Trophoblast cell (in vitro differentiated cells and primary cell): ENCODE results near the gene PDGFD.

ENCODE experiments used
- DNase-seq, 2 donors: peaks; one replicate each; pipeline ENCODE4 v3.0.0-alpha.2; 2016
- H2AFZ ChIP-seq: 2 replicates; pipeline ENCODE4 v1.6.1; 2013; ENCODE audit warnings: low read length, moderate library complexity, mild to moderate bottlenecking; ENCODE audit not compliant: insufficient read depth, poor library complexity
- H2AK5ac ChIP-seq: 2 replicates; pipeline ENCODE4 v1.6.1; 2013; ENCODE audit warnings: mild to moderate bottlenecking, low read length
- H2BK120ac ChIP-seq: 2 replicates; pipeline ENCODE4 v1.6.1; 2013; ENCODE audit warnings: low read length, mild to moderate bottlenecking, moderate library complexity; ENCODE audit not compliant: insufficient read depth, poor library complexity
- H2BK12ac ChIP-seq: 2 replicates; pipeline ENCODE4 v1.6.1; 2013; ENCODE audit warnings: mild to moderate bottlenecking, low read length, moderate library complexity
- H2BK5ac ChIP-seq: 2 replicates; pipeline ENCODE4 v1.6.1; 2013; ENCODE audit warnings: low read length, low read depth, moderate library complexity, mild to moderate bottlenecking; ENCODE audit not compliant: poor library complexity
- H3K14ac ChIP-seq: 2 replicates; pipeline ENCODE4 v1.6.1; 2013; ENCODE audit warnings: mild to moderate bottlenecking, low read length
- H3K18ac ChIP-seq: 2 replicates; pipeline ENCODE4 v1.6.1; 2013; ENCODE audit warnings: mild to moderate bottlenecking, low read length
- H3K23ac ChIP-seq: 2 replicates; pipeline ENCODE4 v1.6.1; 2013; ENCODE audit warnings: low read length
- H3K27ac ChIP-seq: 2 replicates; pipeline ENCODE4 v1.5.1; 2013; ENCODE audit warnings: low read depth, mild to moderate bottlenecking, inconsistent platforms, low read length, moderate library complexity
- H3K27me3 ChIP-seq: 2 replicates; pipeline ENCODE4 v1.6.1; 2013; ENCODE audit warnings: inconsistent platforms, mild to moderate bottlenecking, low read length, moderate library complexity; ENCODE audit not compliant: insufficient read depth
- H3K36me3 ChIP-seq, 2 experiments: 1 replicate in 1 of 2; 2 replicates in 1 of 2; pipeline ENCODE4 v1.6.1; 2013; ENCODE audit warnings: low read length in 2 of 2, mild to moderate bottlenecking in 2 of 2, moderate library complexity in 1 of 2; ENCODE audit not compliant: insufficient read depth in 2 of 2, control insufficient read depth in 1 of 2
- H3K4ac ChIP-seq: 2 replicates; pipeline ENCODE4 v1.6.1; 2013; ENCODE audit warnings: low read depth, mild to moderate bottlenecking, low read length, moderate library complexity
- H3K4me1 ChIP-seq, 2 experiments: 1 replicate in 1 of 2; 2 replicates in 1 of 2; pipeline ENCODE4 v1.6.1; 2013; ENCODE audit warnings: low read length in 2 of 2, mild to moderate bottlenecking in 2 of 2, moderate library complexity in 1 of 2; ENCODE audit not compliant: insufficient read depth in 2 of 2, control insufficient read depth in 1 of 2
- H3K4me2 ChIP-seq: 2 replicates; pipeline ENCODE4 v1.6.1; 2013; ENCODE audit warnings: inconsistent platforms, mild to moderate bottlenecking, low read length, moderate library complexity
- H3K4me3 ChIP-seq: 2 replicates; pipeline ENCODE4 v1.5.1; 2013; ENCODE audit warnings: mild to moderate bottlenecking, low read depth, low read length, inconsistent platforms
- H3K79me1 ChIP-seq: one replicate; pipeline ENCODE4 v1.6.1; 2013; ENCODE audit warnings: low read length
- H3K79me2 ChIP-seq: 2 replicates; pipeline ENCODE4 v1.6.1; 2013; ENCODE audit warnings: low read length, mild to moderate bottlenecking; ENCODE audit not compliant: control insufficient read depth, insufficient read depth, poor library complexity
- H3K9ac ChIP-seq: 2 replicates; pipeline ENCODE4 v1.6.1; 2013; ENCODE audit warnings: mild to moderate bottlenecking, low read length
- H3K9me3 ChIP-seq: 2 replicates; pipeline ENCODE4 v1.6.1; 2013; ENCODE audit warnings: low read depth, mild to moderate bottlenecking, control low read depth, inconsistent platforms, low read length; ENCODE audit not compliant: insufficient read depth
- H4K12ac ChIP-seq: 2 replicates; pipeline ENCODE4 v1.6.1; 2013; ENCODE audit warnings: low read depth, mild to moderate bottlenecking, low read length, moderate library complexity
- H4K8ac ChIP-seq: 2 replicates; pipeline ENCODE4 v1.6.1; 2013; ENCODE audit warnings: low read depth, mild to moderate bottlenecking, low read length, moderate library complexity
- H4K91ac ChIP-seq: one replicate; pipeline ENCODE4 v1.6.1; 2013; ENCODE audit warnings: low read depth, mild to moderate bottlenecking, low read length, moderate library complexity
- WGBS: extraction: QIAGEN DNeasy Blood & Tissue Kit; methylation state at CpG from one replicate; pipeline ENCODE4 v1.1.7; 2013; ENCODE audit warnings: missing lambda C conversion rate; ENCODE audit not compliant: insufficient read length, insufficient coverage; ENCODE audit errors: extremely low coverage; 5-methylcytosine and 5-hydroxymethylcytosine counted together

Gene PDGFD

DNA sequence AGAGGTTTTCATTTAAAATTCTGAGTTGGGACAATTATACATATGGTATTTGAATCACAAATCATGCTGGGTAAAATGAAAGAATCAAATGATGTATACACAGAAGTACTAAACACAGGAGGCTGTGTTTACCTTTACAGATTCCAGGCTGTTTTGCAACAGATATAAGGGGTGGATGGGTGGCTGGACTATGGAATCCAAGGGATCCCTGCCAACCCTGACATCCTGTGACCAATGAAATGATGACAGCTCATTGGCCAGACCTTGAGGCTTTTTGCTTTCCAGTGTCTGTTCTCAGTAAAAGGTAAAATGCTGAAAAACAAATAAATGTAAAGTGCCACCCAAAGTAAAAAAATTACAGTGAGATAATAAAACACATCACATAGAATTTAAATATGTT, 130.8 kb downstream of the PDGFD start:
- Histone ChIP-seq H3K23ac (no peak overlapping the region), H3K14ac (no peak overlapping the region), H3K79me2 (no peaks in the 10 kb centered on the region), H3K27ac (no peak overlapping the region), H2AK5ac (no peak overlapping the region), H3K4me2 (no peak overlapping the region), H4K8ac (no peak overlapping the region), H3K27me3 (no peaks in the 10 kb centered on the region), H3K36me3 (no peaks in the 10 kb centered on the region), H2BK120ac (no peak overlapping the region), H2BK12ac (no peak overlapping the region), H3K79me1 (no peaks in the 10 kb centered on the region), H4K12ac (no peak overlapping the region), H3K18ac (no peak overlapping the region), H4K91ac (no peak overlapping the region), H3K4me3 (no peak overlapping the region), H2BK5ac (no peak overlapping the region), H3K4ac (no peak overlapping the region), H3K4me1 (no peaks in the 10 kb centered on the region), H2AFZ (no peak overlapping the region), H3K9me3 (no peaks in the 10 kb centered on the region), H3K9ac (no peak overlapping the region)
- no peak for DNase-seq

GRCh38 chr11:104028476-104029263, 135.3 kb downstream of the PDGFD start:
- Histone ChIP-seq H2BK5ac (no peak overlapping the region), H2BK12ac (no peak overlapping the region), H3K4me1 (no peaks in the 10 kb centered on the region), H3K79me1 (no peaks in the 10 kb centered on the region), H3K79me2 (no peaks in the 10 kb centered on the region), H3K4me3 (no peak overlapping the region), H4K12ac (no peak overlapping the region), H4K91ac (no peak overlapping the region), H3K36me3 (no peaks in the 10 kb centered on the region), H3K4me2 (no peak overlapping the region), H4K8ac (no peak overlapping the region), H2AFZ (no peak overlapping the region), H2BK120ac (no peak overlapping the region), H3K23ac (no peak overlapping the region), H3K27me3 (no peaks in the 10 kb centered on the region), H3K27ac (no peak overlapping the region), H3K9me3 (no peaks in the 10 kb centered on the region), H3K9ac (no peak overlapping the region), H3K4ac (no peak overlapping the region), H3K18ac (no peak overlapping the region), H2AK5ac (no peak overlapping the region), H3K14ac (no peak overlapping the region)
- no CpG with 5 or more reads among the region's 3 CpGs for WGBS
- no peak for DNase-seq

- no peak for DNase-seq
- Histone ChIP-seq H3K4me3 (no peak overlapping the region), H3K18ac (no peak overlapping the region), H2BK120ac (no peak overlapping the region), H4K12ac (no peak overlapping the region), H4K91ac (no peak overlapping the region), H3K9ac (no peak overlapping the region), H3K36me3 (no peaks in the 10 kb centered on the region), H3K9me3 (no peaks in the 10 kb centered on the region), H3K79me1 (no peaks in the 10 kb centered on the region), H2BK12ac (no peak overlapping the region), H2BK5ac (no peak overlapping the region), H3K79me2 (no peaks in the 10 kb centered on the region), H2AK5ac (no peak overlapping the region), H3K27ac (no peak overlapping the region), H3K27me3 (no peaks in the 10 kb centered on the region), H3K4me1 (no peaks in the 10 kb centered on the region), H3K14ac (no peak overlapping the region), H3K23ac (no peak overlapping the region), H2AFZ (no peak overlapping the region), H4K8ac (no peak overlapping the region), H3K4ac (no peak overlapping the region), H3K4me2 (no peak overlapping the region)
- WGBS = no CpG with 5 or more reads among the region's 2 CpGs
These were observed 139.4 kb downstream of the PDGFD start for GRCh38 chr11:104024572-104024971.

DNA sequence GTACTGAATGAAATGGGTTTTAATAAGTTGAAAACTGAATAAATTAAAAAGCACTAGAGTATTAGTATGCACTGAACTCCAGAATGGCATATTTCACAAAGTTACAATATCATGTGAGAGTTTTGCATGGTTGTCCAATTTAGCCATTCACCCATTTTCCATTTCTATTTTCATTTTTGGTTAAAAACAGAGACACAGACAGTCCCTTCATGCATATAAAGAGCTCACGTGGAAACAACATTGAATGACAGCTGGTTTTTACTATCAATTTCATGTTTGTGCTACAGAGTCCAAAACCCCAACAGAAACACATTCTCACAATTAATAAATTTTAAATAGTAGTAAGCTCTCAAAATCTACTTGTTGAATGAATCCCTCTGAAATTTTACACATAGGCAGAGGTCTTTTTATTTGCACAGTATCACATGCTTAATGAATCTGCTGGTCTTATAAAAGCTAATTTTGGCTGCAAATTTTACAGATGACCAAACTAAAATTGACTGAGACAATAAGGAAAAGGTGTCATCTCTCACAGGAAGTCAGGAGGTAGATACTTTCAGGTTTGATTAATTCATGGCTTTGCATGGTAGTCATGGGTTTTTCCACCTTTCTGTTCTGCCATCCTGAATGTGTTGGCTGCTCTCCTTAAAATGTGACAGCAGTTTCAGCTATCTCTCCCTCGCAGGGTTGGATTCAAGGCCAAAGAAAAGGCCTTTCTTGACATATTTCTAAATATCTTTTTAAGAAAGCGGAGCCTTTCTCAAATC, 148.1 kb downstream of the PDGFD start:
- H2AK5ac ChIP-seq = no peak overlapping the region
- H2BK12ac ChIP-seq = no peak overlapping the region
- no peak overlapping the region for H4K8ac ChIP-seq
- no peak for DNase-seq
- H2BK120ac ChIP-seq = no peak overlapping the region
- H3K79me2 ChIP-seq = no peaks in the 10 kb centered on the region
- H3K4me2 ChIP-seq = no peak overlapping the region
- H3K79me1 ChIP-seq = no peaks in the 10 kb centered on the region
- no peak overlapping the region for H4K91ac ChIP-seq
- no peak overlapping the region for H3K14ac ChIP-seq
- no peak overlapping the region for H4K12ac ChIP-seq
- no CpG with 5 or more reads among the region's 3 CpGs for WGBS
- H3K4me1 ChIP-seq = no peaks in the 10 kb centered on the region
- no peaks in the 10 kb centered on the region for H3K27me3 ChIP-seq
- H3K9me3 ChIP-seq = no peaks in the 10 kb centered on the region
- H2AFZ ChIP-seq = no peak overlapping the region
- H3K4me3 ChIP-seq = no peak overlapping the region
- no peak overlapping the region for H3K18ac ChIP-seq
- no peak overlapping the region for H3K9ac ChIP-seq
- no peak overlapping the region for H2BK5ac ChIP-seq
- H3K23ac ChIP-seq = no peak overlapping the region
- H3K27ac ChIP-seq = no peak overlapping the region
- no peaks in the 10 kb centered on the region for H3K36me3 ChIP-seq
- H3K4ac ChIP-seq = no peak overlapping the region
